ENCODE data around the gene ZDHHC1.
A peak's percentile ranks its signal among the peaks of the same experiment; 100 is the strongest.

The ZDHHC1 gene

GRCh38 chr16:67460961-67461360 lies 44.7 kb upstream of the ZDHHC1 start:
- TF ChIP-seq CTCF (IDR thresholded peaks at IDR 0.05): no peak
- H3K4me3 ChIP-seq: no peak overlapping the region
- H3K27ac ChIP-seq: peak overlapping the region in 1 of 2 donors; percentile 73
- no peak for DNase-seq (ENCODE audit: low spot score)

GRCh38 chr16:67460168-67460567 lies 43.9 kb upstream of the ZDHHC1 start:
- peak overlapping the region; percentile 50 to 73 for H3K27ac ChIP-seq
- H3K4me3 ChIP-seq: no peak overlapping the region
- no peak for DNase-seq (ENCODE audit: low spot score)
- no peak for TF ChIP-seq CTCF (IDR thresholded peaks at IDR 0.05)

- TF ChIP-seq CTCF (IDR thresholded peaks at IDR 0.05): no peak
- H3K4me3 ChIP-seq: no peak overlapping the region
- peak overlapping the region; percentile 50 to 73 for H3K27ac ChIP-seq
- no peak for DNase-seq (ENCODE audit: low spot score)
Measured at GRCh38 chr16:67459861-67460150, 43.5 kb upstream of the ZDHHC1 start.

GRCh38 chr16:67459066-67459860 lies 43.0 kb upstream of the ZDHHC1 start:
- H3K27ac ChIP-seq: peak overlapping the region; percentile 50 to 73
- DNase-seq (ENCODE audit: low spot score): no peak
- H3K4me3 ChIP-seq: peak overlapping the region; percentile 31
- TF ChIP-seq CTCF (IDR thresholded peaks at IDR 0.05): no peak

- Histone ChIP-seq H3K27ac (peak overlapping the region; percentile 50 to 73), H3K4me3 (no peak overlapping the region)
- TF ChIP-seq CTCF (IDR thresholded peaks at IDR 0.05): no peak
- DNase-seq (ENCODE audit: low spot score): no peak
Measured at GRCh38 chr16:67458121-67458641, 41.9 kb upstream of the ZDHHC1 start.

- TF ChIP-seq CTCF (IDR thresholded peaks at IDR 0.05): no peak
- H3K4me3 ChIP-seq: no peak overlapping the region
- peak overlapping the region in 1 of 2 donors; percentile 73 for H3K27ac ChIP-seq
- DNase-seq (ENCODE audit: low spot score): no peak
Measured at GRCh38 chr16:67457611-67458010, 41.3 kb upstream of the ZDHHC1 start.
